Smooth muscle cell (in vitro differentiated cells): ENCODE data around the gene CSN2. TPM values are rescaled to one million over a fixed set of nuclear protein-coding genes. Genes with fewer than 3 reads are reported as not detected.

ENCODE experiments used
- DNase-seq: peaks from one replicate; lab custom pipeline; 2025; ENCODE audit not compliant: unreplicated experiment; lab: John Stamatoyannopoulos, UW
- H2AFZ ChIP-seq: fragments of 200-600 bp; sonication (generic); 2 replicates; pipeline ENCODE4 v1.6.0; 2016; ENCODE audit warnings: antibody characterized with exemption, low read depth, mild to moderate bottlenecking
- H3F3A ChIP-seq: fragments of 200-600 bp; sonication (generic); 2 replicates; pipeline ENCODE4 v1.6.0; 2017; ENCODE audit warnings: antibody characterized with exemption, low read depth
- H3K27ac ChIP-seq: fragments of 200-600 bp; sonication (generic); 2 replicates; pipeline ENCODE4 v1.5.1; 2016; ENCODE audit warnings: low read depth, mild to moderate bottlenecking
- H3K27me3 ChIP-seq: fragments of 200-600 bp; sonication (generic); 2 replicates; pipeline ENCODE4 v1.6.1; 2016; ENCODE audit warnings: low read depth, mild to moderate bottlenecking
- H3K36me3 ChIP-seq: fragments of 200-600 bp; sonication (generic); 2 replicates; pipeline ENCODE4 v1.5.1; 2016; ENCODE audit warnings: low read depth
- H3K4me1 ChIP-seq: fragments of 200-600 bp; sonication (generic); 2 replicates; pipeline ENCODE4 v1.5.1; 2016; ENCODE audit warnings: low read depth
- H3K4me2 ChIP-seq: fragments of 200-600 bp; sonication (generic); 2 replicates; pipeline ENCODE4 v1.6.0; 2016; ENCODE audit warnings: mild to moderate bottlenecking
- H3K4me3 ChIP-seq: fragments of 200-600 bp; sonication (generic); 2 replicates; pipeline ENCODE4 v1.5.1; 2016; ENCODE audit warnings: mild to moderate bottlenecking
- H3K79me2 ChIP-seq: fragments of 200-600 bp; sonication (generic); 2 replicates; pipeline ENCODE4 v1.6.0; 2016; ENCODE audit warnings: low read depth, mild to moderate bottlenecking
- H3K9ac ChIP-seq: fragments of 200-600 bp; sonication (generic); 2 replicates; pipeline ENCODE4 v1.6.0; 2016; ENCODE audit warnings: low read depth
- H3K9me3 ChIP-seq: fragments of 200-600 bp; sonication (generic); replicated peaks from 2 replicates; pipeline ENCODE4 v1.5.1; 2016; ENCODE audit warnings: low read depth
- H4K20me1 ChIP-seq: fragments of 200-600 bp; sonication (generic); 2 replicates; pipeline ENCODE4 v1.6.0; 2016; ENCODE audit warnings: low read depth
- CTCF ChIP-seq: fragments of 200-600 bp; sonication (generic); IDR thresholded peaks from 2 replicates; pipeline ENCODE4 v1.5.1; 2017; ENCODE audit warnings: borderline replicate concordance, mild to moderate bottlenecking, antibody characterized with exemption; ENCODE audit not compliant: insufficient read depth, poor library complexity, severe bottlenecking
- WGBS: methylation state at CpG from one replicate; pipeline ENCODE4 v1.1.7; 2016; ENCODE audit warnings: low lambda C conversion rate; 5-methylcytosine and 5-hydroxymethylcytosine counted together
- polyA plus RNA-seq: library from polyadenylated mRNA; unstranded; fragments of >200 nt; fragmentation: Nextera tagmentation; extraction: Ambion mirVana; gene quantifications from 2 replicates; pipeline ENCODE4 v1.2.1, GENCODE V29; 2016
- total RNA-seq: library from RNA; depleted of rRNA; stranded (reverse); fragments of >200 nt; gene quantifications from 2 replicates; pipeline ENCODE4 v1.2.3, GENCODE V29; 2014

The CSN2 gene
- total and polyA plus RNA-seq, 2 experiments from 2014 or later: not detected

- H3K27ac ChIP-seq: no peak overlapping the region
- WGBS: 86% methylated on average over 2 of the region's 2 CpGs
- no peak overlapping the region for H3K9ac ChIP-seq
- H2AFZ ChIP-seq: no peak overlapping the region
- H3F3A ChIP-seq: no peaks in the 10 kb centered on the region
- H3K9me3 ChIP-seq: no peaks in the 10 kb centered on the region
- no peaks in the 10 kb centered on the region for H3K36me3 ChIP-seq
- H3K4me3 ChIP-seq: no peak overlapping the region
- H3K27me3 ChIP-seq: no peaks in the 10 kb centered on the region
- H3K4me1 ChIP-seq: peaks cover 5% of the 10 kb centered on the region
- no peaks in the 10 kb centered on the region for H4K20me1 ChIP-seq
- H3K4me2 ChIP-seq: peak overlapping the region; percentile 3
- TF ChIP-seq CTCF: no peak
- DNase-seq: no peak
- no peaks in the 10 kb centered on the region for H3K79me2 ChIP-seq
Measured at GRCh38 chr4:69910016-69910782, 55.3 kb downstream of the CSN2 start.

GRCh38 chr4:69909195-69909594 is 56.3 kb downstream of the CSN2 start:
- Histone ChIP-seq H3K4me3 (no peak overlapping the region), H3K4me2 (no peak overlapping the region), H4K20me1 (no peaks in the 10 kb centered on the region), H3K9me3 (no peaks in the 10 kb centered on the region), H2AFZ (no peak overlapping the region), H3K27ac (no peak overlapping the region), H3F3A (no peaks in the 10 kb centered on the region), H3K9ac (no peak overlapping the region), H3K36me3 (no peaks in the 10 kb centered on the region), H3K27me3 (no peaks in the 10 kb centered on the region), H3K4me1 (peaks cover 5% of the 10 kb centered on the region), H3K79me2 (no peaks in the 10 kb centered on the region)
- DNase-seq: no peak
- TF ChIP-seq CTCF: no peak
- 90% methylated on average over 4 of the region's 4 CpGs for WGBS

GRCh38 chr4:69907151-69907550 is 58.4 kb downstream of the CSN2 start:
- 10% methylated on average over 1 of the region's 1 CpG for WGBS
- TF ChIP-seq CTCF: no peak

More at GRCh38 chr4:69907151-69907550, 58.4 kb downstream of the CSN2 start:
- H3K4me2 ChIP-seq: peak overlapping the region; percentile 52
- H3K9me3 ChIP-seq: no peaks in the 10 kb centered on the region
- no peak overlapping the region for H3K9ac ChIP-seq
- peaks cover 5% of the 10 kb centered on the region for H3K4me1 ChIP-seq
- H4K20me1 ChIP-seq: no peaks in the 10 kb centered on the region
- H3K27ac ChIP-seq: peak overlapping the region; percentile 75
- no peak overlapping the region for H3K4me3 ChIP-seq
- no peaks in the 10 kb centered on the region for H3K27me3 ChIP-seq
- DNase-seq: no peak
- no peaks in the 10 kb centered on the region for H3K79me2 ChIP-seq
- no peaks in the 10 kb centered on the region for H3K36me3 ChIP-seq
- H2AFZ ChIP-seq: peak overlapping the region; percentile 25
- H3F3A ChIP-seq: no peaks in the 10 kb centered on the region

Other genes with a start within 250 kb of the CSN2 start
- gene SULT1B1, start 205.1 kb downstream of the CSN2 start, total RNA-seq: 0.13 TPM in 1 of 2 replicates, not detected in the other
- gene SULT1B1, start 205.1 kb downstream of the CSN2 start, polyA plus RNA-seq: 0.02 TPM in 1 of 2 replicates, not detected in the other
- gene SULT1E1, start 105.6 kb downstream of the CSN2 start, total RNA-seq: not detected in 2 replicates
- gene SULT1E1, start 105.6 kb downstream of the CSN2 start, polyA plus RNA-seq: not detected in 2 replicates
- gene CSN1S1, start 34.7 kb downstream of the CSN2 start, total RNA-seq: not detected in 2 replicates
- gene CSN1S1, start 34.7 kb downstream of the CSN2 start, polyA plus RNA-seq: not detected in 2 replicates
- gene STATH, start 30.2 kb upstream of the CSN2 start, total RNA-seq: not detected in 2 replicates
- not detected in 2 replicates for gene STATH, start 30.2 kb upstream of the CSN2 start, polyA plus RNA-seq
- 1.1 TPM in 1 of 2 replicates, not detected in the other for gene HTN3, start 62.7 kb upstream of the CSN2 start, total RNA-seq
- gene HTN3, start 62.7 kb upstream of the CSN2 start, polyA plus RNA-seq: 2.9 TPM in 1 of 2 replicates, not detected in the other
- gene HTN1, start 84.7 kb upstream of the CSN2 start, total RNA-seq: 0.54 TPM in 1 of 2 replicates, not detected in the other
- 1.8 TPM in 1 of 2 replicates, not detected in the other for gene HTN1, start 84.7 kb upstream of the CSN2 start, polyA plus RNA-seq
- not detected in 2 replicates for gene PRR27, start 188.5 kb upstream of the CSN2 start, total RNA-seq
- not detected in 2 replicates for gene PRR27, start 188.5 kb upstream of the CSN2 start, polyA plus RNA-seq
- gene ODAM, start 230.0 kb upstream of the CSN2 start, total RNA-seq: 0.18 and 0.54 TPM in 2 replicates
- gene ODAM, start 230.0 kb upstream of the CSN2 start, polyA plus RNA-seq: 0.93 and 1.5 TPM in 2 replicates